Breast epithelium (tissue), 3 donors: Measurements from ENCODE around the gene U2AF2.

Experiments
- POLR2AphosphoS5 ChIP-seq, 3 donors: sonication (generic); formaldehyde crosslinking; IDR thresholded peaks; one replicate each; pipeline ENCODE4 v1.6.1; 2017; ENCODE audit warnings: antibody characterized with exemption in 3 of 3
- TF ChIP-seq, protein P1 (sequence below), 3 donors: fragments of 450-650 bp; IDR thresholded peaks; one replicate each; pipeline ENCODE4 v1.5.1; 2016 to 2017; ENCODE audit warnings: antibody characterized with exemption in 3 of 3, mild to moderate bottlenecking in 3 of 3, moderate library complexity in 3 of 3

DNA sequence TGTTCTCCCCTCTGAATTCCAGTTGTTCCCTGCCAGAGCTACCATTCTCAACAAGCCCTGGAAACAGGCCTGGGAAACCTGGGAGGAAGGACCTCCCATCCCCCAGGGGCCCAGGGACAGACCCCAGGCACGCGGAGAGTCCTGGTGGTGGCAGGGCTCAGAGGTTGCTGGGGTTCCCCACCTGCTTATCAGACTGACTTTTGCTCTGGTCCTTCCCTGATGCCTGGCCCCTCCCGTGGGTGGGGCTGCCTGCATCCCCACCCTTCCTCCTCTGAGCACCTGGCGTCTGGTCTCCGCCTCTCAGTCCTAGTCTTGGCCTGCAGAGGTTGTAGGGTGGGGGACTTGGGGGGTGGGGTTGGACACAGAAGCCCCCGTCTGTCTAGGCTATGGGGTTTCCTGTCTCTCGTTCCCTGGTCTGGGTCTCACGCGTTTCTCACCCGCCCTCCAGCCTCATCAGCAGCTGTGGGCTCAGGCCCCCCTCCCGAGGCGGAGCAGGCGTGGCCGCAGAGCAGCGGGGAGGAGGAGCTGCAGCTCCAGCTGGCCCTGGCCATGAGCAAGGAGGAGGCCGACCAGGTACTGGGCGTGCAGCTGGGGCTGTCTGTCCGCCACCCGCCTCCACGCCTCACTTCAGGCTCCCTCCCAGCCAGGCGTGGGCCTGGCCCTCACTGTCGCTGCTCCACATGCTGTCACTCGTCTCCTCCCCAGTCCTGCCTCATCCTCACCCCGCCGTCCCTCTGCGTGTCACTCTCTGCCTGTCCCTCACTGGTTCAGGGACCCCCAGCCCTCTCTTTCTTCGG, 33.8 kb downstream of the U2AF2 start:
- no peak for TF ChIP-seq POLR2AphosphoS5 (IDR thresholded peaks at IDR 0.05)
- TF ChIP-seq, protein P1, sequence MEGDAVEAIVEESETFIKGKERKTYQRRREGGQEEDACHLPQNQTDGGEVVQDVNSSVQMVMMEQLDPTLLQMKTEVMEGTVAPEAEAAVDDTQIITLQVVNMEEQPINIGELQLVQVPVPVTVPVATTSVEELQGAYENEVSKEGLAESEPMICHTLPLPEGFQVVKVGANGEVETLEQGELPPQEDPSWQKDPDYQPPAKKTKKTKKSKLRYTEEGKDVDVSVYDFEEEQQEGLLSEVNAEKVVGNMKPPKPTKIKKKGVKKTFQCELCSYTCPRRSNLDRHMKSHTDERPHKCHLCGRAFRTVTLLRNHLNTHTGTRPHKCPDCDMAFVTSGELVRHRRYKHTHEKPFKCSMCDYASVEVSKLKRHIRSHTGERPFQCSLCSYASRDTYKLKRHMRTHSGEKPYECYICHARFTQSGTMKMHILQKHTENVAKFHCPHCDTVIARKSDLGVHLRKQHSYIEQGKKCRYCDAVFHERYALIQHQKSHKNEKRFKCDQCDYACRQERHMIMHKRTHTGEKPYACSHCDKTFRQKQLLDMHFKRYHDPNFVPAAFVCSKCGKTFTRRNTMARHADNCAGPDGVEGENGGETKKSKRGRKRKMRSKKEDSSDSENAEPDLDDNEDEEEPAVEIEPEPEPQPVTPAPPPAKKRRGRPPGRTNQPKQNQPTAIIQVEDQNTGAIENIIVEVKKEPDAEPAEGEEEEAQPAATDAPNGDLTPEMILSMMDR (IDR thresholded peaks at IDR 0.05) = no peak
